Suprapubic skin (tissue), 4 donors: ENCODE data around the gene ZC3H12C.

Experiments
- CTCF ChIP-seq, 2 donors: fragments of 200-600 bp in 1 of 2; fragments of 450-650 bp in 1 of 2; sonication (generic) in 1 of 2; IDR thresholded peaks; one replicate each; pipeline ENCODE4 v1.5.1; 2016 to 2019; ENCODE audit warnings: antibody characterized with exemption in 2 of 2, mild to moderate bottlenecking in 1 of 2, moderate library complexity in 1 of 2
- EP300 ChIP-seq: sonication (generic); formaldehyde crosslinking; IDR thresholded peaks from one replicate; pipeline ENCODE4 v1.6.1; 2017; ENCODE audit warnings: antibody characterized with exemption
- POLR2A ChIP-seq, 2 donors: fragments of 450-650 bp; IDR thresholded peaks; one replicate each; pipeline ENCODE4 v1.6.1; 2017; ENCODE audit warnings: antibody characterized with exemption in 2 of 2, mild to moderate bottlenecking in 2 of 2, moderate library complexity in 2 of 2
- POLR2AphosphoS5 ChIP-seq, 3 donors: sonication (generic); formaldehyde crosslinking; IDR thresholded peaks; one replicate each; pipeline ENCODE4 v1.6.1; 2017; ENCODE audit warnings: antibody characterized with exemption in 3 of 3

GRCh38 chr11:110174645-110175310 lies 81.6 kb downstream of the ZC3H12C start:
- TF ChIP-seq CTCF (IDR thresholded peaks at IDR 0.05) (no peak), POLR2AphosphoS5 (IDR thresholded peaks at IDR 0.05) (no peak), EP300 (no peak), POLR2A (IDR thresholded peaks at IDR 0.05) (no peak)
